ENCODE data around the gene TPSAB1. TPM values are rescaled to one million over a fixed set of nuclear protein-coding genes. Genes with fewer than 3 reads are reported as not detected.

TPSAB1 gene
- total RNA-seq, 1 experiment from 2014 or later = not detected

- Histone ChIP-seq H4K20me1 (ENCODE audit: low read length) (no peaks in the 10 kb centered on the region), H3K9me3 (ENCODE audit: low read length) (no peaks in the 10 kb centered on the region), H3K4me2 (ENCODE audit: low read length) (no peak overlapping the region), H3F3A (ENCODE audit: low read length, unreplicated experiment) (no peaks in the 10 kb centered on the region), H3K4me3 (ENCODE audit: low read length) (no peak overlapping the region), H2AFZ (ENCODE audit: low read length) (no peak overlapping the region), H3K9ac (ENCODE audit: low read length) (no peak overlapping the region), H3K27me3 (ENCODE audit: low read length) (peaks cover 31% of the 10 kb centered on the region), H3K9me2 (replicated peaks; ENCODE audit: low read length) (no peaks in the 10 kb centered on the region), H3K4me1 (ENCODE audit: insufficient read depth, low read length) (no peaks in the 10 kb centered on the region; the same call in 1 of the 2 replicates), H3K79me2 (ENCODE audit: low read length) (no peaks in the 10 kb centered on the region), H3K27ac (ENCODE audit: low read length) (no peak overlapping the region), H3K36me3 (ENCODE audit: low read depth, low read length) (no peaks in the 10 kb centered on the region)
- CTCF ChIA-PET = no interaction called here
- TF ChIP-seq EZH2 (IDR thresholded peaks at IDR 0.05; ENCODE audit: low read length, unreplicated experiment) (no peak), EZH2phosphoT487 (IDR thresholded peaks at IDR 0.05; ENCODE audit: borderline replicate concordance, low read length) (no peak)
- TF ChIP-seq, protein P1, sequence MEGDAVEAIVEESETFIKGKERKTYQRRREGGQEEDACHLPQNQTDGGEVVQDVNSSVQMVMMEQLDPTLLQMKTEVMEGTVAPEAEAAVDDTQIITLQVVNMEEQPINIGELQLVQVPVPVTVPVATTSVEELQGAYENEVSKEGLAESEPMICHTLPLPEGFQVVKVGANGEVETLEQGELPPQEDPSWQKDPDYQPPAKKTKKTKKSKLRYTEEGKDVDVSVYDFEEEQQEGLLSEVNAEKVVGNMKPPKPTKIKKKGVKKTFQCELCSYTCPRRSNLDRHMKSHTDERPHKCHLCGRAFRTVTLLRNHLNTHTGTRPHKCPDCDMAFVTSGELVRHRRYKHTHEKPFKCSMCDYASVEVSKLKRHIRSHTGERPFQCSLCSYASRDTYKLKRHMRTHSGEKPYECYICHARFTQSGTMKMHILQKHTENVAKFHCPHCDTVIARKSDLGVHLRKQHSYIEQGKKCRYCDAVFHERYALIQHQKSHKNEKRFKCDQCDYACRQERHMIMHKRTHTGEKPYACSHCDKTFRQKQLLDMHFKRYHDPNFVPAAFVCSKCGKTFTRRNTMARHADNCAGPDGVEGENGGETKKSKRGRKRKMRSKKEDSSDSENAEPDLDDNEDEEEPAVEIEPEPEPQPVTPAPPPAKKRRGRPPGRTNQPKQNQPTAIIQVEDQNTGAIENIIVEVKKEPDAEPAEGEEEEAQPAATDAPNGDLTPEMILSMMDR (conservative IDR thresholded peaks at IDR 0.05; ENCODE audit: low read depth, low read length) = no peak
- intact Hi-C loops (cut with micrococcal nuclease) = no loop called here
- ATAC-seq (no peak), DNase-seq (no peak)
- no TSS peak for BruUV-seq (replicated peaks)
- POLR2A ChIA-PET (ENCODE audit: unreplicated experiment) = no interaction called here
Observed at GRCh38 chr16:1257561-1258224, 17.2 kb downstream of the TPSAB1 start.

DNA sequence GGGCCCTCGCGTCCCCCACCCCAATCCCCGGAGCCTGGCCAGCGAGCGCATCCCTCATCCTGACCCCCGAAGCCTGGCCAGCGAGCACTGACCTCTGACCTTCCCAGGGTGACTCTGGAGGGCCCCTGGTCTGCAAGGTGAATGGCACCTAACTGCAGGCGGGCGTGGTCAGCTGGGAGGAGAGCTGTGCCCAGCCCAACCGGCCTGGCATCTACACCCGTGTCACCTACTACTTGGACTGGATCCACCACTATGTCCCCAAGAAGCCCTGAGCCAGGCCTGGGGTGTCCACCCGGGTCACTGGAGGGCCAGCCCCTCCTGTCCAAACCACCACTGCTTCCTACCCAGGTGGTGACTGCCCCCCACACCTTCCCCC lies 17.7 kb downstream of the TPSAB1 start:
- POLR2A ChIA-PET (ENCODE audit: unreplicated experiment) = no interaction called here
- no peak overlapping the region for H3K9ac ChIP-seq (ENCODE audit: low read length)
- H3K36me3 ChIP-seq (ENCODE audit: low read depth, low read length) = no peaks in the 10 kb centered on the region
- H3K9me3 ChIP-seq (ENCODE audit: low read length) = no peaks in the 10 kb centered on the region
- TF ChIP-seq EZH2 (IDR thresholded peaks at IDR 0.05; ENCODE audit: low read length, unreplicated experiment) (no peak), EZH2phosphoT487 (IDR thresholded peaks at IDR 0.05; ENCODE audit: borderline replicate concordance, low read length) (no peak)
- TF ChIP-seq, protein P1 (conservative IDR thresholded peaks at IDR 0.05; ENCODE audit: low read depth, low read length) = no peak
- DNase-seq (no peak), ATAC-seq (peak; percentile 20; the same call in 1 of the 2 replicates)
- H2AFZ ChIP-seq (ENCODE audit: low read length) = no peak overlapping the region
- H3K27me3 ChIP-seq (ENCODE audit: low read length) = peaks cover 31% of the 10 kb centered on the region
- no peak overlapping the region for H3K4me3 ChIP-seq (ENCODE audit: low read length)
- H3K79me2 ChIP-seq (ENCODE audit: low read length) = no peaks in the 10 kb centered on the region
- H3F3A ChIP-seq (ENCODE audit: low read length, unreplicated experiment) = no peaks in the 10 kb centered on the region
- no peak overlapping the region for H3K4me2 ChIP-seq (ENCODE audit: low read length)
- H3K27ac ChIP-seq (ENCODE audit: low read length) = no peak overlapping the region
- intact Hi-C loops (cut with micrococcal nuclease) = no loop called here
- no peaks in the 10 kb centered on the region; the same call in 1 of the 2 replicates for H3K4me1 ChIP-seq (ENCODE audit: insufficient read depth, low read length)
- CTCF ChIA-PET = no interaction called here
- no peaks in the 10 kb centered on the region for H3K9me2 ChIP-seq (replicated peaks; ENCODE audit: low read length)
- no peaks in the 10 kb centered on the region for H4K20me1 ChIP-seq (ENCODE audit: low read length)
- no TSS peak for BruUV-seq (replicated peaks)

All from PC-3 (cell line).